ENCODE results near the gene UBE2B.

GRCh38 chr5:134409321-134409720 lies 38.0 kb downstream of the UBE2B start:
- TF ChIP-seq CTCF (IDR thresholded peaks at IDR 0.05) = no peak
- no peak for TF ChIP-seq POLR2A (IDR thresholded peaks at IDR 0.05)
- no peak for TF ChIP-seq EP300 (IDR thresholded peaks at IDR 0.05)

All from tibial nerve (tissue), 4 donors.